H1 (cell line): Measurements from ENCODE around the gene ZBTB48. TPM values are rescaled to one million over a fixed set of nuclear protein-coding genes. Genes with fewer than 3 reads are reported as not detected.

Experiments used
- CBX8 ChIP-seq: fragments of 300-800, 300-1000 bp; sonication (generic); IDR thresholded peaks from 2 replicates; pipeline ENCODE4 v1.7.1; 2016; ENCODE audit warnings: low read depth, low read length, borderline replicate concordance
- polyA plus RNA-seq, 7 experiments: library from polyadenylated mRNA; depleted of rRNA in 3 of 7; stranded (reverse) in 5 of 7; unstranded in 2 of 7; fragments of >200 nt in 5 of 7; fragments of 200-250 nt in 2 of 7; gene quantifications; 1 replicate in 5 of 7; 2 replicates in 1 of 7; 4 replicates in 1 of 7; pipeline versions ENCODE4 v1.2.1 to v1.2.3, GENCODE V29; 2011 to 2013; ENCODE audit warnings: missing spikeins in 2 of 7, mixed read lengths in 2 of 7
- total RNA-seq: library from RNA; stranded (reverse); fragmentation: NEBNext Ultra II Directional; extraction: Animal tissue kit (Norgen Biotek cat#: 25700); gene quantifications from 2 replicates; pipeline ENCODE4 v1.2.1, GENCODE V29; 2021

ZBTB48 gene
- total and polyA plus RNA-seq, 2 of the 8 experiments (the other 6 are each of a cell fraction or from before 2014, with no cell fraction given) = 28.2 to 28.8 TPM

DNA sequence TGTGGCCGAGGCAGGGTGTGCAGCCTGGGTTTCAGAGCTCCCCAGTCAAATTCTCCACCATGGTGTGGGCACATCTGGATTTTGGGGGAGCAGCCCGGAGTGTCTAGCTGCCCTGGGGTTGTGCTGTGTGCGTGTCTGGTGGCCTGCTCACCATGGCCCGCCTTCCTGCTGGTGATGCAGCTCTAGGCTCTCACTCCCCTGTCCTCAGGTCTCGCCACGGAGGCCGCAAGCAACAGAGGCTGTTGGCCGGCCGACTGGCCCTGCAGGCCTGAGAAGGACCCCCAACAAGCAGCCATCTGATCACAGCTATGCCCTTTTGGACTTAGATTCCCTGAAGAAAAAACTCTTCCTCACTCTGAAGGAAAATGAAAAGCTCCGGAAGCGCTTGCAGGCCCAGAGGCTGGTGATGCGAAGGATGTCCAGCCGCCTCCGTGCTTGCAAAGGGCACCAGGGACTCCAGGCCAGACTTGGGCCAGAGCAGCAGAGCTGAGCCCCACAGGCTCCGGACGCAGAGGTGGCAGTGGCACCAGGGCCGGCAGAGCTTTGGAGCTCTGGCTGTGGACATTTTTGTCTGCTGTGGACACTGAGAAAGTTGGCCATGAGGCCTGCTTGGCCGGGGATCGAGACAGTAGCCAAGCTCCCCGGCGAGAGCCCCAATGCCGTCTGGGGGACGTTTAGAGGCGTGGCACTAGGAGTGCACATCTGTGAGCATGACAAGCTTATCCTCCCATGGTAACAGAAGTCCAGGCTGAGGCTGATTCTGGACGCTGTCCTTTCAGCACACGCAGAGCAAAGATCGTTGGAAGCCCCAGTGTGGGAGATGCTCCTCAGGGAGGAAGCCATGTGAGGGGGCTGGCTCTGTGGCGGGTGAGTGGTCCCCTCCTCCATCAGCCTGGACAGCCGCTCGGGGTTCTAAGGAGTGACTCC, 53.1 kb downstream of the ZBTB48 start (continued):
- no peak for TF ChIP-seq CBX8
